Smooth muscle cell (in vitro differentiated cells): Measurements from ENCODE around the gene PRPH. TPM values are rescaled to one million over a fixed set of nuclear protein-coding genes. Genes with fewer than 3 reads are reported as not detected.
A peak's percentile ranks its signal among the peaks of the same experiment; 100 is the strongest.

Source experiments
- DNase-seq: peaks from one replicate; lab custom pipeline; 2025; ENCODE audit not compliant: unreplicated experiment; lab: John Stamatoyannopoulos, UW
- H2AFZ ChIP-seq: fragments of 200-600 bp; sonication (generic); 2 replicates; pipeline ENCODE4 v1.6.0; 2016; ENCODE audit warnings: antibody characterized with exemption, low read depth, mild to moderate bottlenecking
- H3F3A ChIP-seq: fragments of 200-600 bp; sonication (generic); 2 replicates; pipeline ENCODE4 v1.6.0; 2017; ENCODE audit warnings: antibody characterized with exemption, low read depth
- H3K27ac ChIP-seq: fragments of 200-600 bp; sonication (generic); 2 replicates; pipeline ENCODE4 v1.5.1; 2016; ENCODE audit warnings: low read depth, mild to moderate bottlenecking
- H3K27me3 ChIP-seq: fragments of 200-600 bp; sonication (generic); 2 replicates; pipeline ENCODE4 v1.6.1; 2016; ENCODE audit warnings: low read depth, mild to moderate bottlenecking
- H3K36me3 ChIP-seq: fragments of 200-600 bp; sonication (generic); 2 replicates; pipeline ENCODE4 v1.5.1; 2016; ENCODE audit warnings: low read depth
- H3K4me1 ChIP-seq: fragments of 200-600 bp; sonication (generic); 2 replicates; pipeline ENCODE4 v1.5.1; 2016; ENCODE audit warnings: low read depth
- H3K4me2 ChIP-seq: fragments of 200-600 bp; sonication (generic); 2 replicates; pipeline ENCODE4 v1.6.0; 2016; ENCODE audit warnings: mild to moderate bottlenecking
- H3K4me3 ChIP-seq: fragments of 200-600 bp; sonication (generic); 2 replicates; pipeline ENCODE4 v1.5.1; 2016; ENCODE audit warnings: mild to moderate bottlenecking
- H3K79me2 ChIP-seq: fragments of 200-600 bp; sonication (generic); 2 replicates; pipeline ENCODE4 v1.6.0; 2016; ENCODE audit warnings: low read depth, mild to moderate bottlenecking
- H3K9ac ChIP-seq: fragments of 200-600 bp; sonication (generic); 2 replicates; pipeline ENCODE4 v1.6.0; 2016; ENCODE audit warnings: low read depth
- H3K9me3 ChIP-seq: fragments of 200-600 bp; sonication (generic); replicated peaks from 2 replicates; pipeline ENCODE4 v1.5.1; 2016; ENCODE audit warnings: low read depth
- H4K20me1 ChIP-seq: fragments of 200-600 bp; sonication (generic); 2 replicates; pipeline ENCODE4 v1.6.0; 2016; ENCODE audit warnings: low read depth
- WGBS: methylation state at CpG from one replicate; pipeline ENCODE4 v1.1.7; 2016; ENCODE audit warnings: low lambda C conversion rate; 5-methylcytosine and 5-hydroxymethylcytosine counted together
- polyA plus RNA-seq: library from polyadenylated mRNA; unstranded; fragments of >200 nt; fragmentation: Nextera tagmentation; extraction: Ambion mirVana; gene quantifications from 2 replicates; pipeline ENCODE4 v1.2.1, GENCODE V29; 2016
- total RNA-seq: library from RNA; depleted of rRNA; stranded (reverse); fragments of >200 nt; gene quantifications from 2 replicates; pipeline ENCODE4 v1.2.3, GENCODE V29; 2014
- TF ChIP-seq, protein P1 (sequence below): fragments of 200-600 bp; sonication (generic); IDR thresholded peaks from 2 replicates; pipeline ENCODE4 v1.5.1; 2017; ENCODE audit warnings: borderline replicate concordance, mild to moderate bottlenecking, antibody characterized with exemption; ENCODE audit not compliant: insufficient read depth, poor library complexity, severe bottlenecking

PRPH gene
- total and polyA plus RNA-seq, 2 experiments from 2014 or later: not detected

DNA sequence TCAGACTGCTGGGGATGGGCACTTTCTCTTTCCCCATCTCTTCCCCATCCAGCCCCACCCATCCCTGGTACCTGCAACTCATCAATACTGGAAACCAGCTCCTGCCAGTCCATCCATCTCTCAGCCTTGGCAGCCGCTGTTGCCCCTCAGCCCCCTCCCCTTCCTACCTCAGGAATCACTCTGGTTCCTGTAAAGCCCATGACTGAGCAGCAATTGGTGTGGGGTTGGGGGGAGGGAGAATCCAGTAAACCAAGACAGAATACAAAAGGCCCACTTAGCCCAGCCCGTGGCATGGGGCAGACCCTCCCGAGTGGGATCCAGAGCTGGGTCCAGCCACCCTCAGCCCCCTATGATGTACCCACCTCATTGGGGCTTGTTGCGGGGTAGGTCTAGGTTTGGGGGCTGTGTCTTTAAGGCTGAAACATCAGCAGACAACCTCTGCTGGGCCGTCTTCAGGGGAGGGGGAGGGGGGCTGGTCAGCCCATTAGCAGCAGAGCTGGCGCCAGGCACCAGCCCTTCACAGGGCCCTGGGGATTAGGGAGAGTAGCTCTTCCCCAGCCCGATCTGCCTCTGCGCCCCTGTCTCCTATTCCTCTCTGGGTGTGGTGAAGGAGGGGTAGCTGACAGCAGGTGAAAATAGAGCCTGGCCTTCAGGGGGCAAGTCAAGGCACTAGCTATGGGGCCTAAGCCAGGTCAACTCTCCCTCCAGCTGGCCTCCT, 702 bp upstream of the PRPH start:
- no peaks in the 10 kb centered on the region for H3F3A ChIP-seq
- H3K27me3 ChIP-seq: peaks cover 61% of the 10 kb centered on the region
- H3K27ac ChIP-seq: no peak overlapping the region
- H4K20me1 ChIP-seq: no peaks in the 10 kb centered on the region
- no peak for DNase-seq
- H3K36me3 ChIP-seq: no peaks in the 10 kb centered on the region
- no peak overlapping the region for H2AFZ ChIP-seq
- WGBS: 50% methylated on average over 8 of the region's 8 CpGs
- no peaks in the 10 kb centered on the region for H3K4me1 ChIP-seq
- no peaks in the 10 kb centered on the region for H3K9me3 ChIP-seq
- no peak overlapping the region for H3K4me2 ChIP-seq
- TF ChIP-seq, protein P1, sequence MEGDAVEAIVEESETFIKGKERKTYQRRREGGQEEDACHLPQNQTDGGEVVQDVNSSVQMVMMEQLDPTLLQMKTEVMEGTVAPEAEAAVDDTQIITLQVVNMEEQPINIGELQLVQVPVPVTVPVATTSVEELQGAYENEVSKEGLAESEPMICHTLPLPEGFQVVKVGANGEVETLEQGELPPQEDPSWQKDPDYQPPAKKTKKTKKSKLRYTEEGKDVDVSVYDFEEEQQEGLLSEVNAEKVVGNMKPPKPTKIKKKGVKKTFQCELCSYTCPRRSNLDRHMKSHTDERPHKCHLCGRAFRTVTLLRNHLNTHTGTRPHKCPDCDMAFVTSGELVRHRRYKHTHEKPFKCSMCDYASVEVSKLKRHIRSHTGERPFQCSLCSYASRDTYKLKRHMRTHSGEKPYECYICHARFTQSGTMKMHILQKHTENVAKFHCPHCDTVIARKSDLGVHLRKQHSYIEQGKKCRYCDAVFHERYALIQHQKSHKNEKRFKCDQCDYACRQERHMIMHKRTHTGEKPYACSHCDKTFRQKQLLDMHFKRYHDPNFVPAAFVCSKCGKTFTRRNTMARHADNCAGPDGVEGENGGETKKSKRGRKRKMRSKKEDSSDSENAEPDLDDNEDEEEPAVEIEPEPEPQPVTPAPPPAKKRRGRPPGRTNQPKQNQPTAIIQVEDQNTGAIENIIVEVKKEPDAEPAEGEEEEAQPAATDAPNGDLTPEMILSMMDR: no peak
- H3K79me2 ChIP-seq: no peaks in the 10 kb centered on the region
- no peak overlapping the region for H3K4me3 ChIP-seq
- H3K9ac ChIP-seq: no peak overlapping the region

DNA sequence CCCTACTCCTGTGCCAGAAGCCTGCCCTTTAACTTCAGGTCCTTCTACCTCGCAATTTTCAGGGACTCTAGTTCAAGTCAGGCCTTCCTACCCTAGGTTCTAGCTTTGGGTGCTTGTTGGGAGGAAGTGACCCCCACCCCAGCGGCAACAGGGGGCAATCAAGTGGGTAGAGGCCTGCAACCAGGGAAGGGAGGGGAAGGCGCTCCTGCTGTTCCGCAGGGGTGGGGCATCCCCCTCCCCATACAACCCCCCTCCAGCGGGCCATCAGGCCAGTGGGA, 204 bp upstream of the PRPH start:
- TF ChIP-seq, protein P1: no peak
- H3K4me3 ChIP-seq: no peak overlapping the region
- 39% methylated on average over 4 of the region's 5 CpGs for WGBS
- H3K36me3 ChIP-seq: no peaks in the 10 kb centered on the region
- no peak overlapping the region for H2AFZ ChIP-seq
- no peak overlapping the region for H3K27ac ChIP-seq
- no peak for DNase-seq
- no peaks in the 10 kb centered on the region for H3K79me2 ChIP-seq
- H3K9ac ChIP-seq: no peak overlapping the region
- H3F3A ChIP-seq: no peaks in the 10 kb centered on the region
- peaks cover 61% of the 10 kb centered on the region for H3K27me3 ChIP-seq
- no peaks in the 10 kb centered on the region for H4K20me1 ChIP-seq
- H3K9me3 ChIP-seq: no peaks in the 10 kb centered on the region
- H3K4me2 ChIP-seq: no peak overlapping the region
- no peaks in the 10 kb centered on the region for H3K4me1 ChIP-seq

DNA sequence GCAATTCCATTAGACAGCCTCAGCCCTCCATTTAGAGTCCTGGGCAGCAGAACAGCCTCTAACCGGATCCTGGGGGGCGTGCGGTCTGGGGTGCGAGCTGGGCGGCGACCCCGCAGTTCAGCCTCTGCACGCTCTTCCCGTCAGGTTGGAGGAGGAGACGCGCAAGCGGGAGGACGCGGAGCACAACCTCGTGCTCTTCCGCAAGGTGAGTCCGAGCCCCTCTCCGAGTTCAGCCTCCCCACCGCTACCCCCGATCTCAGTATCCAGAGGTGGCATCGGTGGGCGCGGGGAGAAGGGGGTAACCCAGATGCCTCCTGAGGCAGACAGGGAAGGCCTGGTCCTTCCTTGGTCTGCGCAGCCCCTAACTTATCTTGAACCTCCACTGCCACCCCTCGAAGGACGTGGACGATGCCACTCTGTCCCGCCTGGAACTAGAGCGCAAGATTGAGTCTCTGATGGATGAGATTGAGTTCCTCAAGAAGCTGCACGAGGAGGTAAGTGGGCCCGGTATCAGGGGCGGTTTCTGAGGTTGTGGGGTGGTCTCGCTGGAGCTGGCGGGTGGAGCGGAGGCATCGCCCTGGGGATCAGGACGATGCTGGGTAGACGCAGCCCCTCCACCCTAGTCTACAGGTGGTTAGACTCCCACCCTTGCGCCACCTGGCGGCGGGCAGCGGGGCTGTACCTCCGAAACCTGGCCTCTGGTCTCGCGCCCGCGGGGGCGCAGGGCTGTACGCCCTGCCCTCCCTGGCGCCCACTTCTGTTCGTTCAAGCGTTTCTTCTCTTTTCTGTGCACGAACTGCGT, 1.3 kb downstream of the PRPH start:
- no peak overlapping the region for H2AFZ ChIP-seq
- peaks cover 61% of the 10 kb centered on the region for H3K27me3 ChIP-seq
- no peak overlapping the region for H3K4me3 ChIP-seq

More for the DNA sequence above, 1.3 kb downstream of the PRPH start:
- TF ChIP-seq, protein P1: peak; percentile 67
- DNase-seq: no peak
- 41% methylated on average over 53 of the region's 54 CpGs for WGBS
- Histone ChIP-seq H3K27ac (no peak overlapping the region), H4K20me1 (no peaks in the 10 kb centered on the region), H3K4me1 (no peaks in the 10 kb centered on the region), H3K4me2 (peak overlapping the region; percentile 79), H3K36me3 (no peaks in the 10 kb centered on the region), H3K9me3 (no peaks in the 10 kb centered on the region), H3K9ac (no peak overlapping the region), H3K79me2 (no peaks in the 10 kb centered on the region), H3F3A (no peaks in the 10 kb centered on the region)
